GM12878 (cell line): ENCODE results near the gene CSF1R. TPM values are rescaled to one million over a fixed set of nuclear protein-coding genes. Genes with fewer than 3 reads are reported as not detected.

Experiments
- ATAC-seq: fragments of 200-7000 bp; cut with Tn5 transposase; 3 replicates; pipeline ENCODE4 v1.9.1; 2020; ENCODE audit warnings: mild to moderate bottlenecking, moderate library complexity
- BruUV-seq: library from RNA; stranded (reverse); fragments of 400-500 nt; replicated peaks from 2 replicates; lab custom pipeline; 2021; lab: Mats Ljungman, UMichigan
- CTCF ChIA-PET: fragments of 300-600 bp; sonication (Branson Sonifier 250); formaldehyde crosslinking; extraction: SDS; loops from one replicate; lab custom pipeline; 2021; ENCODE audit warnings: inconsistent platforms; lab: Yijun Ruan, JAX
- POLR2A ChIA-PET: fragments of 350-600 bp; formaldehyde crosslinking; extraction: SDS; loops from one replicate; lab custom pipeline; 2021; ENCODE audit warnings: inconsistent platforms; lab: Charles Lee
- RAD21 ChIA-PET: fragments of 300-600 bp; sonication (Branson Sonifier 250); formaldehyde crosslinking; loops from one replicate; lab custom pipeline; 2023; ENCODE audit warnings: antibody characterized with exemption; ENCODE audit not compliant: unreplicated experiment; lab: Charles Lee
- SMC1A ChIA-PET: fragments of 300-600 bp; sonication (Branson Sonifier 250); formaldehyde crosslinking; loops from one replicate; lab custom pipeline; 2023; ENCODE audit not compliant: unreplicated experiment, uncharacterized antibody; lab: Charles Lee
- DNase-seq: peaks from one replicate; pipeline ENCODE4 v3.0.0-alpha.2; 2011; ENCODE audit warnings: low read depth, low spot score
- FAIRE-seq: peaks from 3 replicates; lab custom pipeline; 2011; peaks lifted over from hg19 to GRCh38; lab: Jason Lieb, UNC
- H2AFZ ChIP-seq: 2 replicates; pipeline ENCODE4 v1.6.0; 2011; ENCODE audit warnings: low read depth, low read length, control low read depth; ENCODE audit not compliant: control insufficient read depth
- H3K27ac ChIP-seq: 2 replicates; pipeline ENCODE4 v1.5.1; 2011; ENCODE audit warnings: control low read depth; ENCODE audit not compliant: control insufficient read depth, insufficient read depth
- H3K27me3 ChIP-seq, 2 experiments: replicated peaks in 1 of 2; 2 replicates each; pipeline versions ENCODE4 v1.6.0 to v1.6.1; 2011; ENCODE audit warnings: low read length in 1 of 2; ENCODE audit not compliant: control insufficient read depth in 2 of 2, insufficient read depth in 2 of 2
- H3K36me3 ChIP-seq, 2 experiments: 2 replicates each; pipeline ENCODE4 v1.5.1; 2011; ENCODE audit warnings: low read length in 1 of 2; ENCODE audit not compliant: control insufficient read depth in 2 of 2, insufficient read depth in 2 of 2
- H3K4me1 ChIP-seq: 2 replicates; pipeline ENCODE4 v1.6.1; 2011; ENCODE audit warnings: mild to moderate bottlenecking, low read length, moderate library complexity, mixed read lengths; ENCODE audit not compliant: control insufficient read depth, insufficient read depth
- H3K4me2 ChIP-seq: 2 replicates; pipeline ENCODE4 v1.6.0; 2011; ENCODE audit warnings: control low read depth; ENCODE audit not compliant: control insufficient read depth, insufficient read depth
- H3K4me3 ChIP-seq: fragments of 200-600 bp; sonication (generic); 2 replicates; pipeline ENCODE4 v1.5.1; 2016
- H3K79me2 ChIP-seq: 2 replicates; pipeline ENCODE4 v1.6.0; 2011; ENCODE audit warnings: low read length; ENCODE audit not compliant: control insufficient read depth, insufficient read depth
- H3K9ac ChIP-seq: 2 replicates; pipeline ENCODE4 v1.8.0; 2011; ENCODE audit warnings: low read length, control low read depth, mixed read lengths; ENCODE audit not compliant: control insufficient read depth, insufficient read depth
- H3K9me3 ChIP-seq: replicated peaks from 3 replicates; pipeline ENCODE4 v1.5.1; 2011; ENCODE audit warnings: mild to moderate bottlenecking, low read length; ENCODE audit not compliant: control insufficient read depth, insufficient read depth
- H4K20me1 ChIP-seq: 2 replicates; pipeline ENCODE4 v1.6.0; 2011; ENCODE audit not compliant: control insufficient read depth, insufficient read depth
- BMI1 ChIP-seq: fragments of 450-650 bp; IDR thresholded peaks from 2 replicates; pipeline ENCODE4 v1.6.1; 2016; ENCODE audit warnings: mild to moderate bottlenecking, moderate library complexity, borderline replicate concordance
- CREB1 ChIP-seq: IDR thresholded peaks from 2 replicates; pipeline ENCODE4 v1.6.1; 2012; ENCODE audit warnings: low read depth, mild to moderate bottlenecking, inconsistent platforms
- ETV6 ChIP-seq, 2 experiments: fragments of 450-650 bp in 1 of 2; IDR thresholded peaks in 1 of 2; conservative IDR thresholded peaks in 1 of 2; 2 replicates each; pipeline ENCODE4 v1.6.1; 2014; ENCODE audit warnings: antibody characterized with exemption in 1 of 2, borderline replicate concordance in 1 of 2, low read depth in 1 of 2, mild to moderate bottlenecking in 1 of 2, moderate library complexity in 1 of 2
- GABPA ChIP-seq: IDR thresholded peaks from 2 replicates; pipeline ENCODE4 v1.6.1; 2014; ENCODE audit warnings: antibody characterized with exemption, low read depth, mild to moderate bottlenecking, inconsistent platforms
- HCFC1 ChIP-seq: fragments of 150-350 bp; IDR thresholded peaks from 2 replicates; pipeline ENCODE4 v1.6.1; 2014; ENCODE audit warnings: low read length
- JUND ChIP-seq: IDR thresholded peaks from 2 replicates; pipeline ENCODE4 v1.6.1; 2012; ENCODE audit warnings: low read depth, mild to moderate bottlenecking, low read length, improper control_type of control experiment, moderate library complexity
- MTA3 ChIP-seq: IDR thresholded peaks from 2 replicates; pipeline ENCODE4 v1.6.1; 2012; ENCODE audit warnings: low read length, inconsistent platforms, borderline replicate concordance
- NBN ChIP-seq: fragments of 450-650 bp; IDR thresholded peaks from 2 replicates; pipeline ENCODE4 v1.6.1; 2016
- RAD21 ChIP-seq: IDR thresholded peaks from 2 replicates; pipeline ENCODE4 v1.6.1; 2011; ENCODE audit warnings: mild to moderate bottlenecking, low read depth, low read length, moderate library complexity; ENCODE audit not compliant: insufficient read depth
- SUZ12 ChIP-seq: fragments of 200-600 bp; sonication (generic); IDR thresholded peaks from one replicate; pipeline ENCODE4 v1.6.1; 2018; ENCODE audit warnings: antibody characterized with exemption, mild to moderate bottlenecking; ENCODE audit not compliant: unreplicated experiment
- YY1 ChIP-seq: IDR thresholded peaks from 2 replicates; pipeline ENCODE4 v1.6.1; 2011; ENCODE audit warnings: low read depth, mild to moderate bottlenecking, low read length
- ZNF274 ChIP-seq: IDR thresholded peaks from one replicate; pipeline ENCODE4 v1.8.0; 2011; ENCODE audit not compliant: insufficient read length, insufficient read depth
- WGBS: methylation state at CpG from one replicate; pipeline ENCODE4 v1.1.6; 2016; ENCODE audit warnings: low lambda C conversion rate; ENCODE audit not compliant: insufficient replicate concordance, insufficient coverage; ENCODE audit errors: missing lambda C conversion rate; 5-methylcytosine and 5-hydroxymethylcytosine counted together
- in situ Hi-C: fragments of 300-500 bp; cut with MboI; formaldehyde crosslinking; loops from 9 replicates; pipeline ENCODE4 v1.14.3; 2018; ENCODE audit warnings: mixed read lengths
- intact Hi-C: fragments of 100-400 bp; cut with micrococcal nuclease; formaldehyde crosslinking; loops from one replicate; pipeline ENCODE4 v1.14.2; 2022; ENCODE audit not compliant: unreplicated experiment
- polyA plus RNA-seq, 11 experiments: library from polyadenylated mRNA; depleted of rRNA in 4 of 11; unstranded in 6 of 11; stranded (reverse) in 5 of 11; fragments of >200 nt; fragmentation: Nextera tagmentation in 4 of 11; fragmentation: Illumina TruSeq in 1 of 11; extraction: Ambion mirVana in 4 of 11; extraction: Trizol in 1 of 11; gene quantifications; 1 replicate in 1 of 11; 2 replicates in 10 of 11; pipeline versions ENCODE4 v1.2.1 to v1.2.3, GENCODE V29; 2011 to 2016; ENCODE audit warnings: inconsistent platforms in 2 of 11, missing spikeins in 2 of 11, low read depth in 1 of 11
- total RNA-seq, 4 experiments: library from RNA; depleted of rRNA in 3 of 4; stranded (reverse); fragments of >200 nt in 3 of 4; fragmentation: Illumina TruSeq in 1 of 4; extraction: Trizol in 1 of 4; gene quantifications; 2 replicates each; pipeline versions ENCODE4 v1.2.1 to v1.2.3, GENCODE V29; 2013 to 2021
- TF ChIP-seq, protein P1 (sequence below): IDR thresholded peaks from 2 replicates; pipeline ENCODE4 v1.6.1; 2012; ENCODE audit warnings: low read depth, low read length, improper control_type of control experiment
- TF ChIP-seq, protein P2 (sequence below): IDR thresholded peaks from 2 replicates; pipeline ENCODE4 v1.6.1; 2012; ENCODE audit warnings: mild to moderate bottlenecking, low read depth, low read length
- TF ChIP-seq, protein P3 (sequence below): fragments of 450-650 bp; IDR thresholded peaks from 2 replicates; pipeline ENCODE4 v1.6.1; 2018; ENCODE audit warnings: borderline replicate concordance, mild to moderate bottlenecking; ENCODE audit not compliant: partially characterized antibody
- TF ChIP-seq, protein P4 (sequence below): IDR thresholded peaks from 2 replicates; pipeline ENCODE4 v1.6.1; 2011; ENCODE audit warnings: low read depth, mild to moderate bottlenecking, low read length, moderate library complexity, borderline replicate concordance; ENCODE audit errors: extremely low read depth

Gene CSF1R
- total and polyA plus RNA-seq, 10 of the 15 experiments (the other 5 are each of a cell fraction or from before 2014, with no cell fraction given), result 0.35 to 3.6 (median 1.2) TPM

DNA sequence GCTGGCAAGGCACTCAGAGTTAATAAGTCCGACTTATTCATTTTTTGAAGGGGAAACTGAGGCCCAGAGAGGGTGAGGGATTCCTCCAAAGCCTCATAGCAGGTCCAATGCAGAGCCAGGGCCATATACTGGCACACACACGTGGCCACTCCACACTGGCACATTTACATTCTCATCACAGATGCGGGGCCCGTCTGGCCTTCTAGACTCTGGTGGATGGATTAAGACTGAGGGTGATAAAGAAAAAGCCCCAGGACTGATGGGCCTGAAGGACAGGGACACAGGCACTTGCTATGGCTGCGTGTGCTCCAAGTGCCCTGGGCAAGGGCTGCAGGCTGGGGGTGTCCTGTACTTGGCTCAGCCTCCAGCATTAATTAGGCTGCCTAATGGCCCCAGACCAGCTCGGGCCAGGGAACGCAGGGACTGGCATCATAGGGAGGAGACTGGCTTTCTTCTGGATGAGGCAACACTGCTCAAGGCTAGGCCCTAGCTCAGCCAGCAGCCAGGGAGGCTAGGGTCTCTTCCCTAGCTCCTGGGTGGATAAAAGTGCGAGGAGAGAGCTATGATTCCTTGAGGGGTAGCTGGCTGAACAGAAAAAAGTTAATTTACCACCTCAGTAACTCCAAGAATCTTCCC lies 28.5 kb upstream of the CSF1R start (continued):
- TF ChIP-seq, protein P1, sequence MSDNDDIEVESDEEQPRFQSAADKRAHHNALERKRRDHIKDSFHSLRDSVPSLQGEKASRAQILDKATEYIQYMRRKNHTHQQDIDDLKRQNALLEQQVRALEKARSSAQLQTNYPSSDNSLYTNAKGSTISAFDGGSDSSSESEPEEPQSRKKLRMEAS, result no peak
- no peak for TF ChIP-seq RAD21
- TF ChIP-seq, protein P2, sequence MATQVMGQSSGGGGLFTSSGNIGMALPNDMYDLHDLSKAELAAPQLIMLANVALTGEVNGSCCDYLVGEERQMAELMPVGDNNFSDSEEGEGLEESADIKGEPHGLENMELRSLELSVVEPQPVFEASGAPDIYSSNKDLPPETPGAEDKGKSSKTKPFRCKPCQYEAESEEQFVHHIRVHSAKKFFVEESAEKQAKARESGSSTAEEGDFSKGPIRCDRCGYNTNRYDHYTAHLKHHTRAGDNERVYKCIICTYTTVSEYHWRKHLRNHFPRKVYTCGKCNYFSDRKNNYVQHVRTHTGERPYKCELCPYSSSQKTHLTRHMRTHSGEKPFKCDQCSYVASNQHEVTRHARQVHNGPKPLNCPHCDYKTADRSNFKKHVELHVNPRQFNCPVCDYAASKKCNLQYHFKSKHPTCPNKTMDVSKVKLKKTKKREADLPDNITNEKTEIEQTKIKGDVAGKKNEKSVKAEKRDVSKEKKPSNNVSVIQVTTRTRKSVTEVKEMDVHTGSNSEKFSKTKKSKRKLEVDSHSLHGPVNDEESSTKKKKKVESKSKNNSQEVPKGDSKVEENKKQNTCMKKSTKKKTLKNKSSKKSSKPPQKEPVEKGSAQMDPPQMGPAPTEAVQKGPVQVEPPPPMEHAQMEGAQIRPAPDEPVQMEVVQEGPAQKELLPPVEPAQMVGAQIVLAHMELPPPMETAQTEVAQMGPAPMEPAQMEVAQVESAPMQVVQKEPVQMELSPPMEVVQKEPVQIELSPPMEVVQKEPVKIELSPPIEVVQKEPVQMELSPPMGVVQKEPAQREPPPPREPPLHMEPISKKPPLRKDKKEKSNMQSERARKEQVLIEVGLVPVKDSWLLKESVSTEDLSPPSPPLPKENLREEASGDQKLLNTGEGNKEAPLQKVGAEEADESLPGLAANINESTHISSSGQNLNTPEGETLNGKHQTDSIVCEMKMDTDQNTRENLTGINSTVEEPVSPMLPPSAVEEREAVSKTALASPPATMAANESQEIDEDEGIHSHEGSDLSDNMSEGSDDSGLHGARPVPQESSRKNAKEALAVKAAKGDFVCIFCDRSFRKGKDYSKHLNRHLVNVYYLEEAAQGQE, result no peak

DNA sequence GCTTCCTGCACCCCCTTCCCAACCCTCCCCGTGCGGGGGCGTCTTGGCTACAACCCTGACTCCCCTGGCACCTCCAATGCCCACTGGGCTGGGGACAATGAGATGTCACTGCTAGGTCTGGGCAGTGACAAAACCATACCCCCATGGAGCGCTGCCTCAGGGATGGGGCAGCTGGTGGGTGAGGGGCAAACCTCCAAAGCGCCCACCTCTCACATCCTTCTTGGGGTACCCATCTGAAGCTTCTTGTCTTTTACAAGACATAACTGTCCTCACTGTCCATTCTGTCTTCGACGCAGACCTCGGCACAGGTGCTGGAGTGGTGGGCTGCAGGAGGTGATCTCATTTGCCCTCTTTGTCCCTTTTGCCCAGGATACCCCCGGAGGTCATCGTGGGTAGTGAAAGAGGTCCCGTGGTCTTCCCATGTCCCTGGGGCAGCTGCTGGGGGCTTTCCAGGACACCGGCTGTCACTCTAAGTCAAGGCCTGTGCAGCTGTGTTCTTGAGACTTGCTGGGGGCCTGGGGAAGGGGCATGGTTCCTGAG lies 27.8 kb upstream of the CSF1R start:
- H3K9me3 ChIP-seq, result no peaks in the 10 kb centered on the region
- ChIA-PET POLR2A (no interaction called here), SMC1A (no interaction called here), CTCF (no interaction called here), RAD21 (no interaction called here)
- in situ Hi-C loops (no loop called here), intact Hi-C loops (no loop called here)
- H3K27ac ChIP-seq, result no peak overlapping the region
- no peak overlapping the region for H3K4me2 ChIP-seq
- DNase-seq (no peak), FAIRE-seq (no peak), ATAC-seq (no peak)
- no peaks in the 10 kb centered on the region; a peak in 1 of 4 replicates for H3K27me3 ChIP-seq
- BruUV-seq, result no TSS peak
- 26% methylated on average over 12 of the region's 12 CpGs for WGBS
- no peak overlapping the region for H3K4me3 ChIP-seq
- H3K4me1 ChIP-seq, result no peaks in the 10 kb centered on the region
- no peaks in the 10 kb centered on the region for H4K20me1 ChIP-seq
- H3K79me2 ChIP-seq, result no peaks in the 10 kb centered on the region
- H2AFZ ChIP-seq, result no peak overlapping the region
- H3K36me3 ChIP-seq, result no peaks in the 10 kb centered on the region
- H3K9ac ChIP-seq, result no peak overlapping the region
- TF ChIP-seq ZNF274, result no peak
- TF ChIP-seq NBN, result no peak
- no peak for TF ChIP-seq MTA3
- TF ChIP-seq, protein P3, sequence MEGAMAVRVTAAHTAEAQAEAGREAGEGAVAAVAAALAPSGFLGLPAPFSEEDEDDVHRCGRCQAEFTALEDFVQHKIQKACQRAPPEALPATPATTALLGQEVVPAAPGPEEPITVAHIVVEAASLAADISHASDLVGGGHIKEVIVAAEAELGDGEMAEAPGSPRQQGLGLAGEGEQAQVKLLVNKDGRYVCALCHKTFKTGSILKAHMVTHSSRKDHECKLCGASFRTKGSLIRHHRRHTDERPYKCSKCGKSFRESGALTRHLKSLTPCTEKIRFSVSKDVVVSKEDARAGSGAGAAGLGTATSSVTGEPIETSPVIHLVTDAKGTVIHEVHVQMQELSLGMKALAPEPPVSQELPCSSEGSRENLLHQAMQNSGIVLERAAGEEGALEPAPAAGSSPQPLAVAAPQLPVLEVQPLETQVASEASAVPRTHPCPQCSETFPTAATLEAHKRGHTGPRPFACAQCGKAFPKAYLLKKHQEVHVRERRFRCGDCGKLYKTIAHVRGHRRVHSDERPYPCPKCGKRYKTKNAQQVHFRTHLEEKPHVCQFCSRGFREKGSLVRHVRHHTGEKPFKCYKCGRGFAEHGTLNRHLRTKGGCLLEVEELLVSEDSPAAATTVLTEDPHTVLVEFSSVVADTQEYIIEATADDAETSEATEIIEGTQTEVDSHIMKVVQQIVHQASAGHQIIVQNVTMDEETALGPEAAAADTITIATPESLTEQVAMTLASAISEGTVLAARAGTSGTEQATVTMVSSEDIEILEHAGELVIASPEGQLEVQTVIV, result no peak
- no peak for TF ChIP-seq BMI1
- no peak for TF ChIP-seq HCFC1
- TF ChIP-seq, protein P4, sequence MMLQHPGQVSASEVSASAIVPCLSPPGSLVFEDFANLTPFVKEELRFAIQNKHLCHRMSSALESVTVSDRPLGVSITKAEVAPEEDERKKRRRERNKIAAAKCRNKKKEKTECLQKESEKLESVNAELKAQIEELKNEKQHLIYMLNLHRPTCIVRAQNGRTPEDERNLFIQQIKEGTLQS, result no peak
- TF ChIP-seq SUZ12, result no peak
- TF ChIP-seq JUND, result no peak
- no peak for TF ChIP-seq ETV6 (conservative IDR thresholded peaks at IDR 0.05 in 1 of 2, IDR thresholded peaks at IDR 0.05 in 1 of 2; ENCODE audit: borderline replicate concordance in 1 of 2, low read depth in 1 of 2)
- no peak for TF ChIP-seq CREB1
- no peak for TF ChIP-seq YY1
- TF ChIP-seq GABPA, result no peak
